ENCODE results near the gene SEPHS1.

SEPHS1 gene

GRCh38 chr10:13328126-13328525 lies 20.0 kb downstream of the SEPHS1 start:
- DNase-seq (ENCODE audit: low spot score), result no peak

- no peak for DNase-seq (ENCODE audit: low spot score)
Measured at GRCh38 chr10:13327534-13327933, 20.6 kb downstream of the SEPHS1 start.

DNA sequence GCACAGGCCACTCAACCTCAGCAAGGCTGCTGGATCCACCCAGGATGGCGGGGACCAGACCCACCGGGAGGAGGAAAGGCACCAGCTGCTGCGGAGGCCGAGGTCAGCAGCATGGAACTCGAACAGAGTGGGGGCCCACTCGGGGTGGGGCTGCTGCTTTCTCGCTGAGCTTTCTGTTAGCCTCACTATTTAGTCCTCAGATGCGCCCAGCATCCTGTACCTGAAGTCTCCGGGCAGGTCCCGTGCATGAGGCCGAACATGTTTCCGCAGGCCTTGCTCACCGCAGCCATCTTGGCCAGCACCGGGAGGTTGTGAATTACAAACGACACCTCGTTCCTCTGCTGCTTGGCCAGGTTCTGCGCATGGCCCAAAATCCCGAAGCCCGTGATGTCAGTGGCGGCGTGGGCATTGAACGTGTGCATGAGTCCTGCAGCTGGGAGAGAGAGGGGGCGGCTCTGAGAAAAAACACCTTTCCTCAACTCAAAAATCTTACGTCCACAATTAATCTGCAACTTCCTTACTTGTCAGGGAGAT lies 25.4 kb downstream of the SEPHS1 start:
- DNase-seq (ENCODE audit: low spot score), result no peak

- no peak for DNase-seq (ENCODE audit: low spot score)
Measured at GRCh38 chr10:13321576-13321975, 26.5 kb downstream of the SEPHS1 start.

- DNase-seq (ENCODE audit: low spot score), result no peak
Measured at GRCh38 chr10:13319166-13319565, 28.9 kb downstream of the SEPHS1 start.

GRCh38 chr10:13317474-13317873 lies 30.6 kb downstream of the SEPHS1 start:
- DNase-seq (ENCODE audit: low spot score), result no peak

DNA sequence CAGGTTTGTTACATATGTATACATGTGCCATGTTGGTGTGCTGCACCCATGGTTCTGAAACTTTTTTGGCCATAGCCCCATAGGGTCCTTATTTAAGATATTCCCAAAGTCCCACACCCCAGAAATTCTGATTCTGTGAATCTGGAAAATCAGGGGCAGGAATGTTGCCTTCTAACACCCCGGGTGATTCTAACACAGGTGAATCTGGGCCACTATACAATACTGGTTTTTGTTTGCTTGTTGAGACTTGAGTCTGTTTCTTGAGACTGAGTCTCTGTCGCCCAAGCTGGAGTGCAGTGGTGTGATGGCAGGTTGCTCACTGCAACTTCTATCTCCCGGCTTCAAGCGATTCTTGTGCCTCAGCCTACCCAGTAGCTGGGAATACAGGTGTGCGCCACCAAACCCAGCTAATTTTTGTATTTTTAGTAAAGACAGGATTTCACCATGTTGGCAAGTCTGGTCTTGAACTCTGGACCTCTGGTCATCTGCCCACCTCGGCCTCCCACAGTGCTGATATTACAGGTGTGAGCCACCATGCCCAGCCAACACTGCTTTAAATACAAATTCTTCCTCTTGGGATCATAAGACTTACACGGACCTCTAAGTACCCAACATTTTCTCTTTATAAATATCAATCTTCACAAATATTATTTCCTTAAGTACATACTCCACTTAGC lies 31.3 kb downstream of the SEPHS1 start:
- no peak for DNase-seq (ENCODE audit: low spot score)

- DNase-seq (ENCODE audit: low spot score), result no peak
Measured at GRCh38 chr10:13315361-13315760, 32.7 kb downstream of the SEPHS1 start.

DNA sequence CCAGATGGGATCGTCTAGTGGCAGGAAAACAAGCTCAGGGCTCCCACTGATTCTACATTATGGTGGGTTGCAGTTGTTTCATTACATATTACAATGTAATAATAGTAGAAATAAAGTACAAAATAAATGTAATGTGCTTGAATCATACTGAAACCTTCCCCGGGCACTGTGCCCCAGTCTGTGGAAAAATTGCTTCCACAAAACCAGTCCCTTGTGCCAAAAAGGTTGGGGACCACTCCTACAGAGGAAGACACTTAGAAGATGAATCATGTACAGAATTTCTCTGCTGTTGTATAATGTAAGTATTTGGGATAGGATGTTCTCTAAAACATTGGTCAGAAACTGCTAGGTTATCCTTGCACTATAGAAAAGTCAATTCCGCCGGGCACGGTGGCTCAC lies 36.9 kb downstream of the SEPHS1 start:
- no peak for DNase-seq (ENCODE audit: low spot score)

- no peak for DNase-seq (ENCODE audit: low spot score)
Measured at GRCh38 chr10:13310518-13311176, 37.4 kb downstream of the SEPHS1 start.

DNA sequence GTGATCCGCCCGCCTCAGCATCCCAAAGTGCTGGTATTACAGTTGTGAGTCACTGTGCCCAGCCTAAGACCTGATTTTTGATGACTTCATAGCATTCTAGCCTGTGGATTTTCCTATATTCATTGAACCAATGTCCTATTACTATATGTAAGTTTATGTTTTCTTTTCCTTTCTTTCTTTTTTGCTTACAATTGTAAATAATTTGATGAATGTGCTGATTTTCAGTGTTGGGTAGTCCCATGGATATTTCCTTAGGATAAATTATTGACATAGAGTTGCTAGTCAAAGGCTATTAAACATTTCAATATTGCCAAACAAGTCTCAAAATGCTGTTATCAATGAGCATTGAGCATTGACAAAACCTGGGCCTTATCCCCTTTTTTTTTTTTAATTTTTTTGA lies 38.3 kb downstream of the SEPHS1 start:
- no peak for DNase-seq (ENCODE audit: low spot score)

DNA sequence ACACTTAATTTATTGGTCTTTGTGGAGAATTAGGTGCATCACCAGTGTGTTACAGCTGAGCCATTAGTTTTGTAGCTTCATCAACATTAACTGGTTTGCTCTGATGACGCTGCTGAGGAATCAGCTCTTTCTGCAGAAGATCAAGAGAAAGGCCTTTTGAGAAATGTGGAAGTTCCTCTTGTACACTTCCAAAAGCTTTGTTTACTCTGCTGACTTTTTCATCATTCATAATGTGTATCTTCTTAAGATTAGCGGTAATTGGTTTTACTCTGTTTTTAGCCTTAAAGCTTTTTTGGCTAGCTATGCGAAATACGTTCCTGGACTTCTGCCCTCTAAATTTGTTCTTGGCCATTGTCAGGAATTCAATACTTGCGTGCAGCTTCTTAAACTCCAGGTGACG lies 40.0 kb downstream of the SEPHS1 start:
- DNase-seq (ENCODE audit: low spot score), result no peak

DNA sequence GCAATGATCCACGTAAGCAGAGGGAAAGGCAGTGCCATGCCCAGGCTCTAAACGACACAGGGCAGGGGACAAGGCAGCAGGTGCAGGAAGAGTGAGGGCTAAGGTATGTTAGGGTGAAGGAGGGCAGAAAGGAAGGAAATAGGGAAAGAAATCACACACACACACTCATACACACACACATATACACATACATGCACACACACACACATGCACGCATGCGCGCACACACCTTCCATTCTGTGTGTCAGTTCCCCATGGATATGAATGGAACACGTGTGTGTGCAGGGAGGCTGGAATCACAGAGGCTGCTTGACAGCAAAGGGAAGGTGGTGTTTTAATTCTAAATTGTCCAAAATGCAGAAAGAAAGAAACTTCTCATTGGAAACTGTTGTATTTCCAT lies 42.0 kb downstream of the SEPHS1 start:
- no peak for DNase-seq (ENCODE audit: low spot score)

- no peak for DNase-seq (ENCODE audit: low spot score)
Measured at GRCh38 chr10:13302821-13303555, 45.1 kb downstream of the SEPHS1 start.

GRCh38 chr10:13299437-13300287 lies 48.4 kb downstream of the SEPHS1 start, which contains the start of gene PHYH:
PHYH (minus strand) TSS chr10:13300064; CDS start chr10:13300042, 22 bp downstream.
- DNase-seq (ENCODE audit: low spot score), result peak; percentile 89

- no peak for DNase-seq (ENCODE audit: low spot score)
Measured at GRCh38 chr10:13298748-13299436, 49.2 kb downstream of the SEPHS1 start.

DNA sequence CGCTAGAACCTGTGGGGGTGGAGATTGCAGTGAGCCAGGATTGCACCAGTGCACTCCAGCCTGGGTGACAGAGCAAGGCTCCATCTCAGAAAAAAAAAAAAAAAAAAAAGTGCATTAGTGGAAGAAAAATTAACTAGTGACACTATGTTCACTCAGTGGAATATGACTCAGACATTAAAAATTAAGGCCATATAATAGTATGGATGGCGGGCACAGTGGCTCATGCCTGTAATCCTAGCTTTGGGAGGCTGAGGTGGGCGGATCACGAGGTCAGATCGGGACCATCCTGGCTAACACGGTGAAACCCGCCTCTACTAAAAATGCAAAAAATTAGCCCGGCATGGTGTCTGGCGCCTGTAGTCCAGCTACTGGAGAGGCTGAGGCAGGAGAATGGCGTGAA lies 51.6 kb downstream of the SEPHS1 start:
- DNase-seq (ENCODE audit: low spot score), result no peak

DNA sequence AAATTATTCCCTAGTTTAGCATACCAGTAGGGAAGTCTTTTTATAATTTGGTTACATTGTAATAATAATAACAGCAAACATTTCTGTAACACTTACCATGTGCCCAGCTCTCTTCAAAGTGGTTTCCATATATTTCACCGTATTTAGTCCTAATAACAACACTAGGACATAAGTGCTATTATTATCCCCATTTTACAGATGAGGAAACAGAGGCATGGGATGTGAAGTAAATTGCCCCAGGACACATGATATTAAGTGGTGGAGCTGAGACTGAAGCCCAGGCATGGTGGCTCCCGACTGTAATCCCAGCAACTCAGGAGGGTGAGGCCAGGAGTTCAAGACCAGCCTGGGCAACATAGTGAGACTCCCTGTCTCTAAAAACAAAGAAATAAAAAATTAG lies 53.3 kb downstream of the SEPHS1 start:
- no peak for DNase-seq (ENCODE audit: low spot score)

GRCh38 chr10:13291821-13292773 lies 56.0 kb downstream of the SEPHS1 start:
- DNase-seq (ENCODE audit: low spot score), result no peak

GRCh38 chr10:13291061-13291460 lies 57.0 kb downstream of the SEPHS1 start:
- DNase-seq (ENCODE audit: low spot score), result no peak

All from putamen (tissue), 1 donor.